Thyroid gland (tissue), 4 donors: ENCODE data around the gene SUGCT.

Experiments used
- CTCF ChIP-seq, 6 experiments: fragments of 200-600 bp in 3 of 6; fragments of 450-650 bp in 3 of 6; sonication (generic) in 3 of 6; IDR thresholded peaks; one replicate each; pipeline ENCODE4 v1.5.1; 2016 to 2019; ENCODE audit warnings: antibody characterized with exemption in 6 of 6, mild to moderate bottlenecking in 2 of 6, inconsistent platforms in 1 of 6, moderate library complexity in 1 of 6
- POLR2A ChIP-seq, 2 donors: fragments of 450-650 bp; IDR thresholded peaks; one replicate each; pipeline ENCODE4 v1.6.1; 2017; ENCODE audit warnings: antibody characterized with exemption in 2 of 2, mild to moderate bottlenecking in 2 of 2, moderate library complexity in 1 of 2

- TF ChIP-seq CTCF (IDR thresholded peaks at IDR 0.05) (no peak), POLR2A (IDR thresholded peaks at IDR 0.05) (no peak)
Measured at GRCh38 chr7:40544221-40544723, 409.5 kb downstream of the SUGCT start.
